Measurements from ENCODE around the gene TGFBR3. TPM values are rescaled to one million over a fixed set of nuclear protein-coding genes. Genes with fewer than 3 reads are reported as not detected.

Gene TGFBR3
- total RNA-seq, 1 donor from 2014 or later, result 0.60 TPM

DNA sequence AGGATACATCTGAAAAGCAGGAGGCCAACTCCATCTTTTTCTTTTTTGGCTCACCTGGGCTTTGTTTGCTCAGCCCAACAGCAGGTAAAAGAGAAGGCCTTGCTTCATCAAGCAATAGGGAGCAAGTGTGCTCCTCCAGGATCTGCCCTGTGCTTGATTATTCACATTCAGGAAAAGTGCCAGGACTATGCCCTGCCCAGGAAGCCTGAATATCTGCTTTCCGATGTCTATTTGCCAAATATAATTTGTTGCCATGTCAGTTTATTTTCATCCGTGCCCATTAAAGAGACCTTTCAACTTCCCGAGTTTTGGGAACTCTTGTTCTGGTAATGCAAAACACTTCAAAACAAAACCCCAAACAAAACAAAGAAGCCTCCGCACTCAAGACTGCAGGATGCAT lies 200.0 kb downstream of the TGFBR3 start:
- no peaks in the 10 kb centered on the region for H3K36me3 Mint-ChIP-seq (ENCODE audit: low read depth)
- H3K4me3 Mint-ChIP-seq, result no peak overlapping the region
- POLR2A ChIA-PET, result no interaction called here
- no peak for ATAC-seq (ENCODE audit: low read depth)
- intact Hi-C loops (cut with micrococcal nuclease), result no loop called here
- peaks cover 2% of the 10 kb centered on the region for H3K27me3 Mint-ChIP-seq
- no peak overlapping the region for H3K27ac Mint-ChIP-seq
- CTCF ChIA-PET, result no interaction called here
- TF ChIP-seq CTCF (IDR thresholded peaks at IDR 0.05), result no peak
- H3K4me1 Mint-ChIP-seq, result peaks cover 4% of the 10 kb centered on the region
- DNase-seq, result no peak
- no peaks in the 10 kb centered on the region for H3K9me3 Mint-ChIP-seq

DNA sequence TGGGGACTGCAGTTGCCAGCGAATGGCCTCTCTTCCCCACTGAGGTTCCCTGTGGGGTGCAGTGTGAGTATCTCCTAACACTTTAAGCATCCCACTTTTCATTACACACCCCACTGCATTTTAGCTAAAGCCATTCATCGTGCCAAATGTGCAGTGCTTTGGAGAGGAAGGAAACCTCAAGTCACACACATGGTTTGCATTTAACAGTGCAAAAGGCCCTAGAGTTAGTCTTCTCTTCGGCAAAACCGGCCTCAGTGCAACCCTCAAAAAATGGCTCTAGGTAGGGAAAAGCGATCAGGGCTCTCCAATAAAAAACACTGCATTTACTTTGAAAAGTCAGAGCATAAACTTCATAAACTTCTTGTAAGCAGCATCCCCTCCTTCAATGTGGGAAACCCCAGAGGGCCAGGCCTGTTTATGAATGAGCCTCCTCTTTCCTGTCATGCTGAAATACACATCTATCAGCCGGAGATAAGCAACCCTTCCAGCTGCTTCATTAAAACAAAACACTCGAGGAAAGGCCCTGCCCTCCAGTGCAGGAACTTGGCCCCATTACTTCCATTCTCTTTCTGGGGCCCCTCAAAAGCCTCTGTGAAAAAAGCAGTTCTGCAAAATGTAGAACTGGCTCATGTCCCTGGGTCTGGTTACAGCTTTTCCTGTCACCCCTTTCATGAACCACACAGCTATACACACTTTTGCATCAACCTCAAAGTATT lies 201.3 kb downstream of the TGFBR3 start:
- H3K4me3 Mint-ChIP-seq, result no peak overlapping the region
- TF ChIP-seq CTCF (IDR thresholded peaks at IDR 0.05), result no peak
- intact Hi-C loops (cut with micrococcal nuclease), result no loop called here
- H3K27ac Mint-ChIP-seq, result no peak overlapping the region
- ChIA-PET CTCF (no interaction called here), POLR2A (no interaction called here)
- H3K4me1 Mint-ChIP-seq, result peaks cover 4% of the 10 kb centered on the region
- H3K27me3 Mint-ChIP-seq, result no peaks in the 10 kb centered on the region
- H3K36me3 Mint-ChIP-seq (ENCODE audit: low read depth), result no peaks in the 10 kb centered on the region
- ATAC-seq (ENCODE audit: low read depth), result no peak
- DNase-seq, result no peak
- no peaks in the 10 kb centered on the region for H3K9me3 Mint-ChIP-seq

- POLR2A ChIA-PET, result no interaction called here
Measured at GRCh38 chr1:91683598-91683951, 202.4 kb downstream of the TGFBR3 start.

GRCh38 chr1:91682882-91683597 lies 202.9 kb downstream of the TGFBR3 start:
- intact Hi-C loops (cut with micrococcal nuclease), result no loop called here

More at GRCh38 chr1:91683598-91683951, 202.4 kb downstream of the TGFBR3 start:
- TF ChIP-seq CTCF (IDR thresholded peaks at IDR 0.05), result no peak
- Mint-ChIP-seq H3K36me3 (ENCODE audit: low read depth) (no peaks in the 10 kb centered on the region), H3K27ac (no peak overlapping the region), H3K4me1 (peaks cover 4% of the 10 kb centered on the region), H3K9me3 (no peaks in the 10 kb centered on the region), H3K4me3 (no peak overlapping the region), H3K27me3 (no peaks in the 10 kb centered on the region)
- no peak for DNase-seq
- intact Hi-C loops (cut with micrococcal nuclease), result no loop called here
- no peak for ATAC-seq (ENCODE audit: low read depth)
- CTCF ChIA-PET, result no interaction called here

More at GRCh38 chr1:91682882-91683597, 202.9 kb downstream of the TGFBR3 start:
- DNase-seq (no peak), ATAC-seq (ENCODE audit: low read depth) (no peak)
- Mint-ChIP-seq H3K4me1 (peaks cover 4% of the 10 kb centered on the region), H3K4me3 (no peak overlapping the region), H3K27me3 (no peaks in the 10 kb centered on the region), H3K9me3 (no peaks in the 10 kb centered on the region), H3K36me3 (ENCODE audit: low read depth) (no peaks in the 10 kb centered on the region), H3K27ac (no peak overlapping the region)
- ChIA-PET CTCF (no interaction called here), POLR2A (no interaction called here)
- TF ChIP-seq CTCF (IDR thresholded peaks at IDR 0.05), result no peak

Data from activated B cell treated with CpG ODN at 0.5 μM for 24 hours (primary cell).